Muscle of back (tissue), 13 donors: ENCODE results near the gene BLM. TPM values are rescaled to one million over a fixed set of nuclear protein-coding genes. Genes with fewer than 3 reads are reported as not detected.
"Not testable (repeated sequence)": the region's sequence is repeated elsewhere in the genome, so short reads cannot be mapped to it uniquely, and the experiment has no call there.

Source experiments
- DNase-seq, 3 donors: peaks; one replicate each; pipeline versions ENCODE4 v3.0.0 to v3.0.0-alpha.2; 2013
- long read RNA-seq, 9 donors: transcript quantifications; one replicate each; lab custom pipeline, GENCODE V29; 2026
- polyA plus RNA-seq, 10 donors: library from polyadenylated mRNA; unstranded; fragments of 120-200 nt; gene quantifications; one replicate each; pipeline ENCODE4 v1.2.1, GENCODE V29; 2013; ENCODE audit not compliant: insufficient read length in 10 of 10

Gene BLM
- 1 to 10 TPM; 2.9 to 9.5 (median 5.6) TPM for polyA plus RNA-seq
- long read RNA-seq, donor 1: 0 reads
- long read RNA-seq, donor 2: 0 reads
- long read RNA-seq, donor 3: 0 reads
- long read RNA-seq, donor 4: 0 reads
- long read RNA-seq, donor 5: 0 reads
- long read RNA-seq, donor 6, full-length matches to known transcripts: 1 of 1 reads
- long read RNA-seq, donor 6, partial matches to known transcripts: 0 of 1 reads
- long read RNA-seq, donor 6, other reads (novel, unspliced or antisense): 0 of 1 reads
- long read RNA-seq, donor 7: 0 reads
- long read RNA-seq, donor 8: 0 reads
- long read RNA-seq, donor 9: 0 reads

DNA sequence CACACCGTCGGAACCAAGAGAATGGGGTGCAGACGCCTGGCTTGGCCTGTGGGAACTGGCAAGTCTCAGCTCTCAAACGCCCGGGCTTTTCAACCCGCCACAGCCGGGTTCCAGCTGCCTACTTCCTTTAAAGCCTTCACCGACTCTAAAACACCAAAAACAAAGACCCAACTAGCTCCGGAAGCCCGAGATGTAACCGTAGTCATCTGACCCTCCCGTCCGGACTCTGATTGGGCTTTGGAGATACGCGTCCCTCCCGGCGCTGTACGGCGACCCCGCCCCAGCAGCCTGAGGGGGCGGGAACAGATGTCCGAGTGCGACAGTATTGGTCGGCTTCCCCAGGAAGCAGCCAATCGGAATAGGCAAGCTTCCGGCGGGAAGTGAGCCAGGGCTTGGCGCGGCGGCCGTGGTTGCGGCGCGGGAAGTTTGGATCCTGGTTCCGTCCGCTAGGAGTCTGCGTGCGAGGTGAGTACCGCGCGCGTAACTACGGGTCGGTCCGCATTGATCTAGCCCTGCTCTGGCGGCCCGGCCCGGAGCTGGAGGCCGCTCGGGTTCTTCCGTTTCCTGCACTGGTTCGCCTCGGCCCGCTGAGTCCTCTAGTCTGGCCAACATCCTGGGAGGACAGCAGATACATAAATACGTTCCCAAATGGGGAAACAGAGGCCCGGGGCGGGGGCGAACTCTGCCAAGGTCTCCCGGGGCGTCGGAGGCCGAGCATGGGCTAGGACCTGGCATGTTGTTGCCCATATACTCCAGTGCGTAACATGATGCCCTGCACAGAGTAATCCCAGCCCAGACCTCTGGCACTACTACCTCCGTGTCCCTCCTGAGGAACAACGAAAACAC, at the start of gene BLM:
Gene BLM, plus strand, starts transcription at position 371 of the 846 bp plus-strand sequence. CDS start 30,047 bp downstream, outside the sequence.
- DNase-seq: peak; percentile 97 to 99 (median 98)

- not testable (repeated sequence) for DNase-seq
These were observed 49.3 kb upstream of the BLM start for GRCh38 chr15:90667755-90668345.

- DNase-seq: not testable (repeated sequence)
These were observed 46.5 kb upstream of the BLM start for GRCh38 chr15:90670631-90671030.

DNA sequence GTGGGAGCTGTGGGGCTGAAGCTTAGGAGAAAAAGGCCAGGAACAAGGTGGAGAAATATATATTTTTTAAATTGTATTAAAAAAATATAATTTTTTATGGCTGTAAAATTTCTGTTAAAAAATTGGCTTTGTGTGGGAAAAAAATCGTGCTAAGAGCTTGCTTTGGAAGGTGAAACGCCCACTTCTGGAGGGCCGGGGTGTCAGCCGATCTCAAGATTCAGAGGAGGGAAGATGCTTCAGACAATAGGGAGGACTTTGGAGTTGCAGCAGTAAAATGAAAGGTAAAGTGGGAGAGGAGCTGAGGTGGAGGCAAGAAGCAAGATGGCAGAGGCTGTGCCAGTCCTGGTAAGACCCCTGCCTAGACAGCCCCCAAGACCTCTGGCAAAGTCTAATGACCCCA, 45.9 kb upstream of the BLM start:
- DNase-seq: no peak

DNA sequence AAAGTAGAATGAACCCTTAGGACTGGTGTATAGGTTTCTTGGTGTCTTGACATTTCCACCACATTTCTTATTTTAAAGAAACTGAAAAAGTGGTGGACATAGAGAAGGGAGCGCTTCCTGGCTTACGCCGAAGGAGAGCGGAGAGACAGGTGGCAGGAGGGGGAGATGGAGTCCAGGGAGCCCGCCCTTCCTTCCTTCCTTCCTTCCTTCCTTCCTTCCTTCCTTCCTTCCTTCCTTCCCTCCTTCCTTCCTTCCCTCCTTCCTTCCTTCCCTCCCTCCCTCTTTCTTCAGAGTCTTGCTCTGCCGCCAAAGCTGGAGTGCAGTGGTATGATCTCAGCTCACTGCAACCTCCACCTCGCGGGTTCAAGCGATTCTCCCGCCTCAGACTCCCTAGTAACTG, 43.8 kb upstream of the BLM start:
- DNase-seq: not testable (repeated sequence)

DNA sequence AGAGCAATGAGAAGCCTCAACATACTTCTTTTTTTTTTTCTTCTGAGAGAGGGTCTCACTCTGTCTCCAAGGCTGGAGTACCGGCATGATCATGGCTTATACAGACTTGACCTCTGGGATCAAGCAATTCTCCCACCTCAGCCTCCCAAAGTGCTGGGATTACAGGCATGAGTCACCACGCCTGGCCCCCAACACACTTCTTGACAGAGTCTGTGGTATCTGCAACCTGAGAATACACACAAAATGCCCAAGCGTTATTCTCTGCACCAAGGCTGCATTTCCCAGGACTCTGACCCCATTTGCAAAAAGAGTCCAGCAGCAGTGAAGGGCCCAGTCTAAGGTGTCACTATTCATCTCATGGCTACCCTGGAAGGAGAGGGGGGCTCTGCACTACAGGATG, 42.7 kb upstream of the BLM start:
- DNase-seq: no peak

DNA sequence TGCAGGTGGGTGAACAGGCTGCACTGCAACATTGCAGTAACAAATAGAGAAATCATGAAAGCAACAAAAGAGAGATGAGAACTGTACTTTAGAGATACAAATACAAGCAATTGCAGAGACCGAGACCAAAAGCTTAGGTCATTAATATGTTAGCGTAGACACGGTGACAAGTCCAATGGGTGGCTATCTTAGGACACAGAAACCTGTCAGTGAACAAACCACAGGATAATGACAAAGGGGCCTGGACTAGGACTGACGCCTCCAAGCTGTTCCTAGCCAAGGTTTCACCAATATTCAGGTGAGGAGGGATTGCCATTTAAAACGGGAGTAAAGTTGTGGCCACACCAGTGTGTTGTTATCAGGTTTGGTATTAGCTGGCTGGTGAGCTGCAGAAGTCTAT, 41.7 kb upstream of the BLM start:
- no peak for DNase-seq

DNA sequence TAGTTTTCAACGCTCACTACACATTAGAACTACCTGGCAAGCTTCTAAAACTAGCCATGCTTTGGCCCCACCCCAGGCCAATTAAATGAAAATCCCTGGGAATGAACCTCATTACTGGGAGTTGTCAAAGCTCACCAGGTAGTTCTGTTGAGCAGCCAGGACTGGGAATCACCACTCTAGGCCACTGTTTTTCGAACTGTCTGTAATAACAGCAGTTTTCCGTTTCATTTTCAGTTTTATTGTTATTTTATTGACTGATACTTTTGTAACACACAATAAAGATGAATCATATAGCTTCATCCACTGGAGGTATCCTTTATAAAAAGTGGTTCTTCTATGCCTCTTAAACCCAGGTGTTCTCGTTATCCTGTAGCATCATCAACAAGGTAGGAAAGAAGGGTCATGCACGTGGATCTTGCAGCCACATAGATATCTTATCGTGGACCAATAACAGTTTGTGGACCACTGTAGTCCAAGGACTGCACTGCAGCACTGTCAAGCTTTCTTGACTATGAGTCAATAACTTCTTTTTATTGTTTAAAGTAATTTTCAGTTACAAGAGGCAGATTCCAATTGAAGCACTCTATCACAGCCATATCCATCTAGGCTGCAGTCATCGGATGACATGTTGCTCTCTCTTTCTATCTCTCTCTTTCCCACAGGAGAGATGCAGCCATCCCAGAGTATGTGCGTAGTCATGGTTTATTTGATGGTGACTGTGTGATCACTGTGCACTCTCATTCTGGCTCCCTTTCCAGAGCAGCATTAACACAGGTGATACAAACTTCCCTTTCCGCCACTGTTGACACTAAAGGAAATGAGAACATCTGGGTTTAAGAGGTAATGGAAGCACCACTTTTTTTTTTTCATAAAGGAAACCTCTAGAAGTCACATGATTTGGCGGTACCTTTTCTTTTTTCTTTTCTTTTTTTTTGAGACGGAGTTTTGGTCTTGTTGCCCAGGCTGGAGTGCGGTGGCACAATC, 39.0 kb upstream of the BLM start:
- DNase-seq: no peak

- no peak for DNase-seq
These were observed 37.2 kb upstream of the BLM start for GRCh38 chr15:90679959-90680358.

- peak; percentile 43 to 95 (median 75) for DNase-seq
These were observed 36.7 kb upstream of the BLM start for GRCh38 chr15:90680371-90680935.

DNA sequence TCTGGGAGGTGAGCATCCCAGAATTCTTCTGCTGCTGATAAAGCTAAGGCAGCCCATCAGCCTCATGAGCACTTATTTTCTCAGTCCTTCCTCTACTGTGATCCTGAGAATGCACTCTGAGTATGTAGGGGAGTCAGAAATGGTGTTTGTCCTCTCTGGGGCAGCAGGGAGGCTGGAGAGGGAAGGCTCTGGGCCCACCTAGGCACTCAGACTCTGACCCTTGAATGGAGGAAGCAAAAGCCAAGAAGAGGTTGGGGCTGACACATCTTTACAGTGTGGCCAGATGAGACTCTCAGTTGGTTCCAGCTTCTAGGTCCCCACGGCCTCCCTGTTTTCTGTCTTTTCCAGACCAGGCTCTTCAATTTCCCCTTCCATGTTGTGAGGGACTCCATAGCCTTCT, 36.1 kb upstream of the BLM start:
- no peak for DNase-seq

GRCh38 chr15:90681480-90681879, 35.7 kb upstream of the BLM start:
- peak in 1 of 3 donors; percentile 40 for DNase-seq

DNA sequence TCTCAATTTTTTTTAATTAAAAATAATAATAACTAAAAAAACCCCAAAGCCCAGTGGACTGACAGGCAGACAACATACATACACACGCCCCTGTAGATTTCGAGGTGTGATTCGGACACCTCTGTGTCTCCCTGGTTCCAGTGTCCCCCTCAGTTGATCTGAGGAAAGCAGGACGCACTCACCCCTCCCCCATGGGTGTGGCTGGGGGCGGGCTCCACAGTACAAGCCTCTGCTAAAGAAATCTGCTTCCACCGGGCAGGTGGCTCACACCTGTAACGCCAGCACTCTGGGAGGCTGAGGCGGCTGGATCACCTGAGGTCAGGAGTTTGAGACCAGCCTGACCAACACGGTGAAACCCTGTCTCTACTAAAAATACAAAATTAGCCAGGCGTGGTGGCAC, 33.8 kb upstream of the BLM start:
- no peak for DNase-seq

- no peak for DNase-seq
These were observed 33.3 kb upstream of the BLM start for GRCh38 chr15:90683876-90684275.

GRCh38 chr15:90684281-90684680, 32.9 kb upstream of the BLM start:
- no peak for DNase-seq

- DNase-seq: no peak
These were observed 31.3 kb upstream of the BLM start for GRCh38 chr15:90685591-90686434.

- DNase-seq: no peak
These were observed 30.5 kb upstream of the BLM start for GRCh38 chr15:90686435-90687218.

DNA sequence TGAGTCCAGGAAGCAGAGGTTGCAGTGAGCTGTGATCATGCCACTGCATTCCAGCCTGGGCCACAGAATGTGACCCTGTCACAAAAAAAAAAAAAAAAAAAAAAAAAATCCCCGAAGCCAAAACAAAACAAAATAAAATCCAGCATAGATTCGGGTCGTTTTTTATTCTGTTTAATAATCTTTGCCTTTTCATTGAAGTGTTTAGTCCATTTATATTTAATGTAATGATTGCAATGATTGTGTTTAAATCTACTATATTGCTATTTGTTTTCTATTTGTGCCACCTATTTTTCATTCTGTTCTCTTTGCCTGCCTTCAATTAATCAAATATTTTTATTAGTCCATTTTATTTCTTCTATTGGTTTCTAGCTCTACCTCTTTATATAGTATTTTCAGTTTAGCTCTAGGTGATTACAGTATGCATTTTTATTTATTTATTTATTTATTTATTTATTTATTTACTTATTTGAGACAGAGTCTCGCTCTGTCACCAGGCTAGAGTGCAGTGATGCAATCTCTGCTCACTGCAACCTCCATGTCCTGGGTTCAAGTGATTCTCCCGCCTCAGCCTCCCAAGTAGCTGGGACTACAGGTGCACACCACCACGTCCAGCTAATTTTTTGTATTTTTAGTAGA, 27.7 kb upstream of the BLM start:
- DNase-seq: not testable (repeated sequence)

DNA sequence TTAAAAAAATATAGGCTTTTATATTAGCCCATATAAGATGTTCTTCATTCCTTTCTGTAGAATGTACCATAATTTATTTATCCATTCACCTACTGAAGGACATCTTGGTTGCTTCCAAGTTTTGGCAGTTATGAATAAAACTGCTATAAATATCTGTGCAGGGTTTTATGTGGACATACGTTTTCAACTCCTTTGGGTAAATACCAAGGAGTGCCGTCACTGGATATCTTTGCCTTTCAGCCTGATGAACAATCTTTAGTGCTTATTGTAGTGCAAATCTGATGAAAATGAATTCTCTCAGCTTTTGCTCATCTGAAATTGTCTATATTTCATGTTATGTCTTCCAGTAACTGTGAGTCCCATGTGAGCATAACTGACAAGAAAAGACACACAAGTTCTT, 26.6 kb upstream of the BLM start:
- DNase-seq: no peak
